ENCODE results near the gene KCNMA1. TPM values are rescaled to one million over a fixed set of nuclear protein-coding genes. Genes with fewer than 3 reads are reported as not detected.

KCNMA1 gene
- total RNA-seq, 1 experiment from 2014 or later, result 0.49 TPM

GRCh38 chr10:77458986-77459590, 178.5 kb downstream of the KCNMA1 start:
- BruUV-seq (replicated peaks), result no TSS peak
- Histone ChIP-seq H3K36me3 (ENCODE audit: control insufficient read depth in 1 of 2, insufficient read depth in 2 of 2, low read length in 2 of 2) (no peaks in the 10 kb centered on the region), H3K9me2 (ENCODE audit: insufficient read depth) (no peaks in the 10 kb centered on the region), H3K9me3 (ENCODE audit: control insufficient read depth in 1 of 2, insufficient read depth in 1 of 2, low read depth in 1 of 2, low read length in 2 of 2) (no peaks in the 10 kb centered on the region), H3K27me3 (ENCODE audit: insufficient read depth, low read length) (peaks cover 5% of the 10 kb centered on the region; the same call in 1 of the 2 replicates), H3K27ac (ENCODE audit: low read depth, low read length) (no peak overlapping the region), H3K79me2 (ENCODE audit: insufficient read depth, low read length) (no peaks in the 10 kb centered on the region), H4K20me1 (ENCODE audit: insufficient read depth) (no peaks in the 10 kb centered on the region), H3K9ac (ENCODE audit: low read length) (no peak overlapping the region), H3K4me2 (ENCODE audit: low read length) (no peak overlapping the region), H3K4me1 (ENCODE audit: control insufficient read depth in 1 of 2, insufficient read depth in 2 of 2, low read length in 2 of 2) (no peaks in the 10 kb centered on the region), H2AFZ (ENCODE audit: low read depth, low read length, poor library complexity, severe bottlenecking) (no peak overlapping the region), H3K4me3 (replicated peaks in 1 of 2; ENCODE audit: low read depth in 1 of 2, low read length in 2 of 2) (no peak overlapping the region)
- ATAC-seq (no peak), DNase-seq (ENCODE audit: low read depth, low spot score) (no peak)
- RAD21 ChIA-PET (ENCODE audit: low non-redundant PET in 1 of 2, low total read pairs in 2 of 2, uncharacterized antibody in 2 of 2, unreplicated experiment in 2 of 2), result interaction anchor here in 1 of 2 experiments (0.5 kb wide), 1 partner anchor 22 kb away, joined by 3 read pairs; no protein-coding TSS in a partner anchor
- TF ChIP-seq SIN3A (IDR thresholded peaks at IDR 0.05; ENCODE audit: low read depth), result no peak
- TF ChIP-seq ZBTB33 (IDR thresholded peaks at IDR 0.05; ENCODE audit: extremely low read depth, insufficient replicate concordance, low read length), result no peak
- no peak for TF ChIP-seq POLR2AphosphoS5 (IDR thresholded peaks at IDR 0.05; ENCODE audit: low read depth, low read length)
- no peak for TF ChIP-seq POLR2A (IDR thresholded peaks at IDR 0.05; ENCODE audit: borderline replicate concordance, extremely low read depth, insufficient read depth, insufficient read length)
- TF ChIP-seq SP1 (IDR thresholded peaks at IDR 0.05; ENCODE audit: low read depth), result no peak
- no peak for TF ChIP-seq RAD21 (IDR thresholded peaks at IDR 0.05; ENCODE audit: low read depth)
- TF ChIP-seq, protein P1, sequence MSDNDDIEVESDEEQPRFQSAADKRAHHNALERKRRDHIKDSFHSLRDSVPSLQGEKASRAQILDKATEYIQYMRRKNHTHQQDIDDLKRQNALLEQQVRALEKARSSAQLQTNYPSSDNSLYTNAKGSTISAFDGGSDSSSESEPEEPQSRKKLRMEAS (IDR thresholded peaks at IDR 0.05), result no peak
- no peak for TF ChIP-seq FOSL1 (IDR thresholded peaks at IDR 0.05; ENCODE audit: low read depth)
- no peak for TF ChIP-seq JUND (IDR thresholded peaks at IDR 0.05)
- TF ChIP-seq ELF1 (IDR thresholded peaks at IDR 0.05; ENCODE audit: borderline replicate concordance, low read depth), result no peak
- no peak for TF ChIP-seq EGR1 (IDR thresholded peaks at IDR 0.05; ENCODE audit: low read depth)
- TF ChIP-seq, protein P2, sequence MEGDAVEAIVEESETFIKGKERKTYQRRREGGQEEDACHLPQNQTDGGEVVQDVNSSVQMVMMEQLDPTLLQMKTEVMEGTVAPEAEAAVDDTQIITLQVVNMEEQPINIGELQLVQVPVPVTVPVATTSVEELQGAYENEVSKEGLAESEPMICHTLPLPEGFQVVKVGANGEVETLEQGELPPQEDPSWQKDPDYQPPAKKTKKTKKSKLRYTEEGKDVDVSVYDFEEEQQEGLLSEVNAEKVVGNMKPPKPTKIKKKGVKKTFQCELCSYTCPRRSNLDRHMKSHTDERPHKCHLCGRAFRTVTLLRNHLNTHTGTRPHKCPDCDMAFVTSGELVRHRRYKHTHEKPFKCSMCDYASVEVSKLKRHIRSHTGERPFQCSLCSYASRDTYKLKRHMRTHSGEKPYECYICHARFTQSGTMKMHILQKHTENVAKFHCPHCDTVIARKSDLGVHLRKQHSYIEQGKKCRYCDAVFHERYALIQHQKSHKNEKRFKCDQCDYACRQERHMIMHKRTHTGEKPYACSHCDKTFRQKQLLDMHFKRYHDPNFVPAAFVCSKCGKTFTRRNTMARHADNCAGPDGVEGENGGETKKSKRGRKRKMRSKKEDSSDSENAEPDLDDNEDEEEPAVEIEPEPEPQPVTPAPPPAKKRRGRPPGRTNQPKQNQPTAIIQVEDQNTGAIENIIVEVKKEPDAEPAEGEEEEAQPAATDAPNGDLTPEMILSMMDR (IDR thresholded peaks at IDR 0.05 in 2 of 3, conservative IDR thresholded peaks at IDR 0.05 in 1 of 3; ENCODE audit: borderline replicate concordance in 1 of 3, insufficient read depth in 1 of 3, low read depth in 2 of 3, low read length in 2 of 3), result no peak
- TF ChIP-seq, protein P3, sequence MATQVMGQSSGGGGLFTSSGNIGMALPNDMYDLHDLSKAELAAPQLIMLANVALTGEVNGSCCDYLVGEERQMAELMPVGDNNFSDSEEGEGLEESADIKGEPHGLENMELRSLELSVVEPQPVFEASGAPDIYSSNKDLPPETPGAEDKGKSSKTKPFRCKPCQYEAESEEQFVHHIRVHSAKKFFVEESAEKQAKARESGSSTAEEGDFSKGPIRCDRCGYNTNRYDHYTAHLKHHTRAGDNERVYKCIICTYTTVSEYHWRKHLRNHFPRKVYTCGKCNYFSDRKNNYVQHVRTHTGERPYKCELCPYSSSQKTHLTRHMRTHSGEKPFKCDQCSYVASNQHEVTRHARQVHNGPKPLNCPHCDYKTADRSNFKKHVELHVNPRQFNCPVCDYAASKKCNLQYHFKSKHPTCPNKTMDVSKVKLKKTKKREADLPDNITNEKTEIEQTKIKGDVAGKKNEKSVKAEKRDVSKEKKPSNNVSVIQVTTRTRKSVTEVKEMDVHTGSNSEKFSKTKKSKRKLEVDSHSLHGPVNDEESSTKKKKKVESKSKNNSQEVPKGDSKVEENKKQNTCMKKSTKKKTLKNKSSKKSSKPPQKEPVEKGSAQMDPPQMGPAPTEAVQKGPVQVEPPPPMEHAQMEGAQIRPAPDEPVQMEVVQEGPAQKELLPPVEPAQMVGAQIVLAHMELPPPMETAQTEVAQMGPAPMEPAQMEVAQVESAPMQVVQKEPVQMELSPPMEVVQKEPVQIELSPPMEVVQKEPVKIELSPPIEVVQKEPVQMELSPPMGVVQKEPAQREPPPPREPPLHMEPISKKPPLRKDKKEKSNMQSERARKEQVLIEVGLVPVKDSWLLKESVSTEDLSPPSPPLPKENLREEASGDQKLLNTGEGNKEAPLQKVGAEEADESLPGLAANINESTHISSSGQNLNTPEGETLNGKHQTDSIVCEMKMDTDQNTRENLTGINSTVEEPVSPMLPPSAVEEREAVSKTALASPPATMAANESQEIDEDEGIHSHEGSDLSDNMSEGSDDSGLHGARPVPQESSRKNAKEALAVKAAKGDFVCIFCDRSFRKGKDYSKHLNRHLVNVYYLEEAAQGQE (IDR thresholded peaks at IDR 0.05; ENCODE audit: low read depth), result no peak
- intact Hi-C loops (cut with micrococcal nuclease), result no loop called here
- CTCF ChIA-PET, result interaction anchor here (1.2 kb wide), 1 partner anchor 175 kb away, joined by 3 read pairs; no protein-coding TSS in a partner anchor
- POLR2A ChIA-PET, result no interaction called here

Data from HCT116 (cell line).